ENCODE results near the gene EEPD1.
"Not testable (repeated sequence)": the region's sequence is repeated elsewhere in the genome, so short reads cannot be mapped to it uniquely, and the experiment has no call there.

EEPD1 gene

GRCh38 chr7:36152756-36153570 lies at the start of gene EEPD1:
Gene EEPD1 (plus strand): TSS chr7:36153254. CDS start chr7:36154325, 1,071 bp downstream.
- DNase-seq, result peak; percentile 100

- DNase-seq, result no peak
These were observed 49.1 kb upstream of the EEPD1 start for GRCh38 chr7:36103837-36104561.

GRCh38 chr7:36106972-36107908 lies 45.8 kb upstream of the EEPD1 start:
- DNase-seq, result not testable (repeated sequence)

- DNase-seq, result no peak
These were observed 45.0 kb upstream of the EEPD1 start for GRCh38 chr7:36107926-36108631.

GRCh38 chr7:36109013-36109627 lies 43.9 kb upstream of the EEPD1 start:
- DNase-seq, result no peak

- DNase-seq, result no peak
These were observed 42.5 kb upstream of the EEPD1 start for GRCh38 chr7:36110584-36110983.

- no peak for DNase-seq
These were observed 40.1 kb upstream of the EEPD1 start for GRCh38 chr7:36112969-36113368.

GRCh38 chr7:36114355-36114754 lies 38.7 kb upstream of the EEPD1 start:
- no peak for DNase-seq

GRCh38 chr7:36115448-36116321 lies 37.4 kb upstream of the EEPD1 start:
- DNase-seq, result peak; percentile 91

- DNase-seq, result no peak
These were observed 36.5 kb upstream of the EEPD1 start for GRCh38 chr7:36116347-36117202.

GRCh38 chr7:36117203-36117840 lies 35.7 kb upstream of the EEPD1 start:
- DNase-seq, result no peak

- DNase-seq, result no peak
These were observed 34.7 kb upstream of the EEPD1 start for GRCh38 chr7:36118344-36118743.

- no peak for DNase-seq
These were observed 33.9 kb upstream of the EEPD1 start for GRCh38 chr7:36119005-36119706.

GRCh38 chr7:36119983-36120646 lies 32.9 kb upstream of the EEPD1 start:
- DNase-seq, result not testable (repeated sequence)

GRCh38 chr7:36125630-36126029 lies 27.4 kb upstream of the EEPD1 start:
- DNase-seq, result not testable (repeated sequence)

GRCh38 chr7:36127075-36127740 lies 25.8 kb upstream of the EEPD1 start:
- DNase-seq, result no peak

GRCh38 chr7:36128448-36129047 lies 24.5 kb upstream of the EEPD1 start:
- DNase-seq, result no peak
